HepG2 (cell line): ENCODE data around the gene SIRT1. TPM values are rescaled to one million over a fixed set of nuclear protein-coding genes. Genes with fewer than 3 reads are reported as not detected.
A peak's percentile ranks its signal among the peaks of the same experiment; 100 is the strongest.

ENCODE experiments used
- DZIP1 ChIP-seq: sonication (generic); formaldehyde crosslinking; IDR thresholded peaks from 2 replicates; pipeline ENCODE4 v1.5.0; 2020; ENCODE audit warnings: mild to moderate bottlenecking, missing genetic modification reagents
- EED ChIP-seq: sonication (generic); formaldehyde crosslinking; IDR thresholded peaks from 2 replicates; pipeline ENCODE4 v1.5.0; 2020; ENCODE audit warnings: mild to moderate bottlenecking, missing genetic modification reagents
- FOXA1 ChIP-seq, 2 experiments: fragments of 450-650 bp in 1 of 2; sonication (generic) in 1 of 2; formaldehyde crosslinking in 1 of 2; IDR thresholded peaks; 2 replicates each; pipeline versions ENCODE4 v1.4.0 to v1.6.1; 2016 to 2020; ENCODE audit warnings: missing genetic modification reagents in 1 of 2
- MXI1 ChIP-seq: IDR thresholded peaks from 3 replicates; pipeline ENCODE4 v1.6.1; 2012; ENCODE audit warnings: low read depth, low read length, inconsistent platforms, borderline replicate concordance
- NFAT5 ChIP-seq: sonication (generic); formaldehyde crosslinking; IDR thresholded peaks from 2 replicates; pipeline ENCODE4 v1.4.0; 2020; ENCODE audit warnings: missing genetic modification reagents
- POLR2AphosphoS5 ChIP-seq: IDR thresholded peaks from 2 replicates; pipeline ENCODE4 v1.6.1; 2012; ENCODE audit warnings: low read depth, low read length
- RELA ChIP-seq: sonication (generic); formaldehyde crosslinking; IDR thresholded peaks from 2 replicates; pipeline ENCODE4 v1.4.0; 2020; ENCODE audit warnings: missing genetic modification reagents
- SIN3B ChIP-seq: fragments of 150-350 bp; IDR thresholded peaks from 2 replicates; pipeline ENCODE4 v1.6.1; 2014; ENCODE audit warnings: low read length
- SRSF4 ChIP-seq: fragments of 200-400 bp; formaldehyde crosslinking; IDR thresholded peaks from one replicate; pipeline ENCODE4 v1.6.1; 2018; ENCODE audit warnings: mild to moderate bottlenecking, low read depth, low read length, moderate library complexity; ENCODE audit not compliant: poor library complexity, severe bottlenecking
- THAP11 ChIP-seq: IDR thresholded peaks from 2 replicates; pipeline ENCODE4 v1.6.1; 2016; ENCODE audit warnings: missing biosample characterization, missing genetic modification reagents
- ZMAT3 ChIP-seq: sonication (generic); formaldehyde crosslinking; conservative IDR thresholded peaks from 2 replicates; pipeline ENCODE4 v1.7.0; 2021; ENCODE audit warnings: missing genetic modification reagents
- ZNF326 ChIP-seq: sonication (generic); formaldehyde crosslinking; IDR thresholded peaks from 2 replicates; pipeline ENCODE4 v1.4.0; 2020; ENCODE audit warnings: missing genetic modification reagents, borderline replicate concordance
- ZNF362 ChIP-seq: sonication (generic); formaldehyde crosslinking; IDR thresholded peaks from 2 replicates; pipeline ENCODE4 v1.4.0; 2020; ENCODE audit warnings: missing genetic modification reagents, mild to moderate bottlenecking, borderline replicate concordance
- polyA plus RNA-seq, 8 experiments: library from polyadenylated mRNA; depleted of rRNA in 3 of 8; stranded (reverse) in 7 of 8; unstranded in 1 of 8; fragments of >200 nt; fragmentation: Illumina TruSeq in 4 of 8; extraction: Trizol in 4 of 8; gene quantifications; 2 replicates each; pipeline versions ENCODE4 v1.2.1 to v1.2.3, GENCODE V29; 2011 to 2016; ENCODE audit warnings: low read depth in 4 of 8, missing spikeins in 1 of 8, mixed read lengths in 1 of 8; ENCODE audit not compliant: insufficient read depth in 1 of 8
- total RNA-seq, 5 experiments: library from RNA; depleted of rRNA; stranded (reverse); fragments of >200 nt; fragmentation: Illumina TruSeq; extraction: Trizol; gene quantifications; 2 replicates each; pipeline ENCODE4 v1.2.3, GENCODE V29; 2016; ENCODE audit warnings: low read depth in 1 of 5
- TF ChIP-seq, protein P1 (sequence below): sonication (generic); formaldehyde crosslinking; IDR thresholded peaks from 2 replicates; pipeline ENCODE4 v1.8.1; 2023; ENCODE audit warnings: mild to moderate bottlenecking, inconsistent platforms, moderate library complexity, missing genetic modification reagents, borderline replicate concordance
- TF ChIP-seq, protein P2 (sequence below): sonication (generic); formaldehyde crosslinking; IDR thresholded peaks from 2 replicates; pipeline ENCODE4 v1.8.1; 2022; ENCODE audit warnings: mild to moderate bottlenecking, missing genetic modification reagents
- TF ChIP-seq, protein P3 (sequence below): sonication (generic); formaldehyde crosslinking; IDR thresholded peaks from 2 replicates; pipeline ENCODE4 v1.4.0; 2020; ENCODE audit warnings: missing genetic modification reagents

Gene SIRT1
- total and polyA plus RNA-seq, 2 of the 13 experiments (the other 11 are each of a cell fraction or from before 2014, with no cell fraction given): 9.4 to 10.2 TPM

- TF ChIP-seq ZNF362 (CRISPR knock-in tag): no peak
- no peak; the same call in 1 of the 2 replicates for TF ChIP-seq DZIP1
- TF ChIP-seq RELA (CRISPR knock-in tag): no peak
- TF ChIP-seq SRSF4: no peak
- TF ChIP-seq NFAT5: no peak
- TF ChIP-seq, protein P1, sequence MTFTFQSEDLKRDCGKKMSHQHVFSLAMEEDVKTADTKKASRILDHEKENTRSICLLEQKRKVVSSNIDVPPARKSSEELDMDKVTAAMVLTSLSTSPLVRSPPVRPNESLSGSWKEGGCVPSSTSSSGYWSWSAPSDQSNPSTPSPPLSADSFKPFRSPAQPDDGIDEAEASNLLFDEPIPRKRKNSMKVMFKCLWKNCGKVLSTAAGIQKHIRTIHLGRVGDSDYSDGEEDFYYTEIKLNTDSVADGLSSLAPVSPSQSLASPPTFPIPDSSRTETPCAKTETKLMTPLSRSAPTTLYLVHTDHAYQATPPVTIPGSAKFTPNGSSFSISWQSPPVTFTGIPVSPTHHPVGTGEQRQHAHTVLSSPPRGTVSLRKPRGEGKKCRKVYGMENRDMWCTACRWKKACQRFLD (CRISPR knock-in tag): no peak; the same call in 1 of the 2 replicates
- TF ChIP-seq, protein P2, sequence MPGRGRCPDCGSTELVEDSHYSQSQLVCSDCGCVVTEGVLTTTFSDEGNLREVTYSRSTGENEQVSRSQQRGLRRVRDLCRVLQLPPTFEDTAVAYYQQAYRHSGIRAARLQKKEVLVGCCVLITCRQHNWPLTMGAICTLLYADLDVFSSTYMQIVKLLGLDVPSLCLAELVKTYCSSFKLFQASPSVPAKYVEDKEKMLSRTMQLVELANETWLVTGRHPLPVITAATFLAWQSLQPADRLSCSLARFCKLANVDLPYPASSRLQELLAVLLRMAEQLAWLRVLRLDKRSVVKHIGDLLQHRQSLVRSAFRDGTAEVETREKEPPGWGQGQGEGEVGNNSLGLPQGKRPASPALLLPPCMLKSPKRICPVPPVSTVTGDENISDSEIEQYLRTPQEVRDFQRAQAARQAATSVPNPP: no peak
- peak; percentile 53; the same call in 1 of the 2 replicates for TF ChIP-seq EED (CRISPR knock-in tag)
- TF ChIP-seq POLR2AphosphoS5: peak; percentile 86
- TF ChIP-seq, protein P3, sequence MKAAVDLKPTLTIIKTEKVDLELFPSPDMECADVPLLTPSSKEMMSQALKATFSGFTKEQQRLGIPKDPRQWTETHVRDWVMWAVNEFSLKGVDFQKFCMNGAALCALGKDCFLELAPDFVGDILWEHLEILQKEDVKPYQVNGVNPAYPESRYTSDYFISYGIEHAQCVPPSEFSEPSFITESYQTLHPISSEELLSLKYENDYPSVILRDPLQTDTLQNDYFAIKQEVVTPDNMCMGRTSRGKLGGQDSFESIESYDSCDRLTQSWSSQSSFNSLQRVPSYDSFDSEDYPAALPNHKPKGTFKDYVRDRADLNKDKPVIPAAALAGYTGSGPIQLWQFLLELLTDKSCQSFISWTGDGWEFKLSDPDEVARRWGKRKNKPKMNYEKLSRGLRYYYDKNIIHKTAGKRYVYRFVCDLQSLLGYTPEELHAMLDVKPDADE (CRISPR knock-in tag): no peak
- TF ChIP-seq MXI1: peak; percentile 55; the same call in 2 of the 3 replicates
- no peak for TF ChIP-seq FOXA1 (IDR thresholded peaks at IDR 0.05)
- TF ChIP-seq FOXA1 (CRISPR knock-in tag; IDR thresholded peaks at IDR 0.05): no peak
- TF ChIP-seq SIN3B: no peak; the same call in 1 of the 2 replicates
- peak; percentile 98 for TF ChIP-seq THAP11 (CRISPR knock-in tag)
- TF ChIP-seq ZNF326 (CRISPR knock-in tag): no peak
- TF ChIP-seq ZMAT3 (CRISPR knock-in tag): no peak
Measured at GRCh38 chr10:67849331-67850011, 35.0 kb upstream of the SIRT1 start (continued).
